Transverse colon (tissue), 4 donors: ENCODE measurements around the gene CALHM2. TPM values are rescaled to one million over a fixed set of nuclear protein-coding genes. Genes with fewer than 3 reads are reported as not detected.

Experiments used
- DNase-seq: peaks from one replicate; pipeline ENCODE4 v3.0.0-alpha.2; 2019
- H3K27ac ChIP-seq, 4 donors: fragments of 200-600 bp; sonication (generic); 2 replicates each; pipeline ENCODE4 v1.5.1; 2016 to 2018; ENCODE audit warnings: inconsistent platforms in 4 of 4
- H3K27me3 ChIP-seq: fragments of 200-600 bp; sonication (generic); 2 replicates; pipeline ENCODE4 v1.5.1; 2017; ENCODE audit warnings: inconsistent platforms
- H3K36me3 ChIP-seq, 4 donors: fragments of 200-600 bp; sonication (generic); 2 replicates each; pipeline ENCODE4 v1.5.1; 2017 to 2019; ENCODE audit warnings: inconsistent platforms in 4 of 4
- H3K4me1 ChIP-seq, 4 donors: fragments of 200-600 bp; sonication (generic); 2 replicates each; pipeline ENCODE4 v1.5.1; 2017 to 2020; ENCODE audit warnings: inconsistent platforms in 4 of 4
- H3K4me3 ChIP-seq, 4 donors: fragments of 200-600 bp; sonication (generic); 1 replicate in 1 of 4; 2 replicates in 3 of 4; pipeline versions ENCODE4 v1.5.1 to v1.6.1; 2017 to 2019; ENCODE audit warnings: inconsistent platforms in 4 of 4
- H3K9me3 ChIP-seq, 2 donors: fragments of 200-600 bp; sonication (generic); 2 replicates each; pipeline ENCODE4 v1.5.1; 2017 to 2019; ENCODE audit warnings: inconsistent platforms in 2 of 2
- CTCF ChIP-seq, 5 experiments: fragments of 200-600 bp in 3 of 5; fragments of 450-650 bp in 2 of 5; sonication (generic) in 3 of 5; IDR thresholded peaks; 1 replicate in 2 of 5; 2 replicates in 3 of 5; pipeline ENCODE4 v1.5.1; 2016 to 2017; ENCODE audit warnings: antibody characterized with exemption in 5 of 5, inconsistent platforms in 3 of 5, mild to moderate bottlenecking in 2 of 5, moderate library complexity in 1 of 5
- EP300 ChIP-seq: sonication (generic); formaldehyde crosslinking; IDR thresholded peaks from one replicate; pipeline ENCODE4 v1.6.1; 2017; ENCODE audit warnings: antibody characterized with exemption, low read depth
- POLR2A ChIP-seq: fragments of 450-650 bp; IDR thresholded peaks from one replicate; pipeline ENCODE4 v1.6.1; 2016; ENCODE audit warnings: antibody characterized with exemption, mild to moderate bottlenecking, moderate library complexity
- POLR2AphosphoS5 ChIP-seq, 3 donors: sonication (generic); formaldehyde crosslinking; IDR thresholded peaks; one replicate each; pipeline ENCODE4 v1.6.1; 2016; ENCODE audit warnings: antibody characterized with exemption in 3 of 3
- WGBS, 2 donors: methylation state at CpG; one replicate each; pipeline ENCODE4 v1.1.5; 2018; ENCODE audit warnings: low coverage in 1 of 2; 5-methylcytosine and 5-hydroxymethylcytosine counted together
- in situ Hi-C, 4 donors: fragments of 200-750 bp; cut with MboI; loops; one replicate each; pipeline versions ENCODE4 v1.15.0 to v1.15.1; 2017; ENCODE audit warnings: low sequenced_read_pairs in 3 of 4, low pct_ligation_motif_present in 1 of 4, low pct_unique_long_range_greater_than_20kb in 1 of 4
- intact Hi-C: fragments of 100-400 bp; cut with DNase I; formaldehyde crosslinking; loops from one replicate; pipeline ENCODE4 v1.15.1; 2023; ENCODE audit warnings: low total_unique reads
- total RNA-seq, 4 donors: library from RNA; depleted of rRNA; stranded (reverse); fragments of >200 nt; gene quantifications; one replicate each; pipeline ENCODE4 v1.1.0, GENCODE V29; 2016

CALHM2 gene
- total RNA-seq, 4 donors from 2014 or later = 3.2 to 21.1 (median 15.7) TPM

- no peaks in the 10 kb centered on the region for H3K4me1 ChIP-seq
- H3K4me3 ChIP-seq = no peak overlapping the region
- H3K27ac ChIP-seq = no peak overlapping the region
- no peak for DNase-seq
- H3K36me3 ChIP-seq = peaks cover 0 to 68% (median 33%) of the 10 kb centered on the region in 4 donors
- TF ChIP-seq POLR2AphosphoS5 (IDR thresholded peaks at IDR 0.05) (no peak), POLR2A (no peak), CTCF (IDR thresholded peaks at IDR 0.05) (no peak), EP300 (no peak)
- in situ Hi-C loops = loop anchor here in 2 of 4 donors (5.0 to 25.0 kb wide), 3 partner anchors 69 to 272 kb away; no protein-coding TSS in a partner anchor
- H3K27me3 ChIP-seq = no peaks in the 10 kb centered on the region
- no peaks in the 10 kb centered on the region for H3K9me3 ChIP-seq
- intact Hi-C loops = no loop called here
- 71 to 78% methylated on average over 7 to 8 of the region's 8 CpGs for WGBS, 2 donors
These were observed 36.6 kb downstream of the CALHM2 start for GRCh38 chr10:103415581-103415980.

GRCh38 chr10:103413564-103413963, 38.6 kb downstream of the CALHM2 start:
- no peaks in the 10 kb centered on the region for H3K27me3 ChIP-seq
- 93 to 100% methylated on average over 1 to 2 of the region's 2 CpGs for WGBS, 2 donors
- no peak for DNase-seq
- no peaks in the 10 kb centered on the region for H3K4me1 ChIP-seq
- H3K9me3 ChIP-seq = no peaks in the 10 kb centered on the region
- no peak for TF ChIP-seq EP300
- no peak for TF ChIP-seq POLR2AphosphoS5 (IDR thresholded peaks at IDR 0.05)
- TF ChIP-seq POLR2A = no peak
- no peak for TF ChIP-seq CTCF (IDR thresholded peaks at IDR 0.05)
- no peak overlapping the region for H3K27ac ChIP-seq
- peaks cover 0 to 69% (median 31%) of the 10 kb centered on the region in 4 donors for H3K36me3 ChIP-seq
- no peak overlapping the region for H3K4me3 ChIP-seq
- intact Hi-C loops (no loop called here), in situ Hi-C loops (loop anchor here in 2 of 4 donors (10.0 to 25.0 kb wide), 2 partner anchors 71 to 274 kb away; no protein-coding TSS in a partner anchor)

GRCh38 chr10:103397191-103397825, 54.9 kb downstream of the CALHM2 start:
- no peak for TF ChIP-seq POLR2AphosphoS5 (IDR thresholded peaks at IDR 0.05)
- TF ChIP-seq CTCF (IDR thresholded peaks at IDR 0.05) = no peak
- no peak for TF ChIP-seq POLR2A
- Histone ChIP-seq H3K9me3 (no peaks in the 10 kb centered on the region), H3K27ac (peak overlapping the region in 3 of 4 donors; percentile 90 to 97 (median 91)), H3K27me3 (no peaks in the 10 kb centered on the region), H3K4me1 (peaks cover 9 to 41% (median 32%) of the 10 kb centered on the region in 4 donors), H3K4me3 (peak overlapping the region; percentile 77 to 99 (median 88)), H3K36me3 (peaks cover 0 to 21% (median 3%) of the 10 kb centered on the region in 4 donors)
- intact Hi-C loops (no loop called here), in situ Hi-C loops (no loop called here)
- no peak for DNase-seq
- 33 to 47% methylated on average over 4 to 19 of the region's 19 CpGs for WGBS, 2 donors

GRCh38 chr10:103396789-103397087, 55.4 kb downstream of the CALHM2 start:
- peaks cover 0 to 19% (median 4%) of the 10 kb centered on the region in 4 donors for H3K36me3 ChIP-seq
- DNase-seq = no peak
- WGBS, 2 donors = 0 to 1% methylated on average over 1 to 8 of the region's 8 CpGs
- TF ChIP-seq POLR2AphosphoS5 (IDR thresholded peaks at IDR 0.05) (no peak), POLR2A (no peak), CTCF (IDR thresholded peaks at IDR 0.05) (no peak), EP300 (no peak)
- no peaks in the 10 kb centered on the region for H3K27me3 ChIP-seq
- H3K27ac ChIP-seq = peak overlapping the region; percentile 90 to 97 (median 93)
- peak overlapping the region; percentile 77 to 99 (median 88) for H3K4me3 ChIP-seq
- intact Hi-C loops = no loop called here
- H3K9me3 ChIP-seq = no peaks in the 10 kb centered on the region
- peaks cover 9 to 41% (median 32%) of the 10 kb centered on the region in 4 donors for H3K4me1 ChIP-seq
- in situ Hi-C loops = no loop called here

Other genes with a start within 250 kb of the CALHM2 start
- gene RPEL1, start 206.5 kb downstream of the CALHM2 start, total RNA-seq = not detected
- 1 to 10 TPM in 1 of 4 donors, under 1 TPM in 3; 0.60 to 1.1 (median 0.95) TPM for gene INA, start 175.2 kb downstream of the CALHM2 start, total RNA-seq
- 10 to 100 TPM in 3 of 4 donors, 1 to 10 TPM in 1; 5.9 to 44.5 (median 21.6) TPM for gene PCGF6, start 101.2 kb downstream of the CALHM2 start, total RNA-seq
- 10 to 100 TPM in 1 of 4 donors, 1 to 10 TPM in 2, under 1 TPM in 1; 1.00 to 22.8 (median 5.9) TPM for gene TAF5, start 84.4 kb downstream of the CALHM2 start, total RNA-seq
- gene ATP5MK, start 55.9 kb downstream of the CALHM2 start, total RNA-seq = 100 to 1,000 TPM in 3 of 4 donors, 10 to 100 TPM in 1; 13.7 to 415 (median 216) TPM
- gene PDCD11, start 55.7 kb downstream of the CALHM2 start, total RNA-seq = 10 to 100 TPM; 10.1 to 20.0 (median 13.3) TPM
- gene CALHM1, start 6.5 kb upstream of the CALHM2 start, total RNA-seq = not detected
- gene CALHM3, start 26.9 kb upstream of the CALHM2 start, total RNA-seq = not detected
- gene NEURL1, start 41.3 kb upstream of the CALHM2 start, total RNA-seq = 100 to 1,000 TPM in 1 of 4 donors, 10 to 100 TPM in 3; 36.7 to 177 (median 55.8) TPM